ENCODE measurements around the gene BRD1. TPM values are rescaled to one million over a fixed set of nuclear protein-coding genes. Genes with fewer than 3 reads are reported as not detected.

Gene BRD1
- total RNA-seq, 1 experiment from 2014 or later, result 51.2 TPM

DNA sequence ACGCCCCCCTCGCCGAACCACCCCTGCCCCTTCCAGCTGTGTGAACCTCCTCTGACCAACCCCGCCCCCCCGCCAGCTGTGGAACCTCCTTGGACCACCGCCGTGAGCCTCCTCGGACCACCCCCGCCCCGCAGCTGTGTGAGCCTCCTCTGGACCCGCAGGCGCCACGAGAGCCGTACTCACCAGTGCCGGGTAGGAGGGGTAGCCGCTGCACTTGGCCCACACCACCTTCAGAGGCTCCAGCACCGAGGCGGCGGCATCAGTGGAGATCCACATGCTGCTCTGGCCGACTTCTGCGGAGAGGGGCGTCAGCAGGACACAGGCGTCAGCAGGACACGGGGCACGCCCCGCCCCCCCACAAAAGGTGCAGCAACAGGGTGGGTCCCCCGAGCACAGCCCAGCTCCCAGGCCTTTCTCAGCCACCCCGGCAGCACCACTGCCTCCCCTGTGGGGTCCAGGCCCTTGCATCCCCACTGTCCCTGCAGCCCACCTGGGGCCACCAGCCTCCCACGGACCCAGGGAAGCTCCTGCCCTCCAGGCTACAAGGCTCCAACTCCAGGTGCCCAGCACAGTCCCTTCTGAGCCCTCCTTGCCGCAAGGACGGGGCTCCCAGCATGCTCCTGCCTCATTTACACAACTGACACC, 51.7 kb downstream of the BRD1 start:
- Histone ChIP-seq H3K27me3 (replicated peaks; ENCODE audit: insufficient read depth, low read depth, low read length, poor library complexity) (no peaks in the 10 kb centered on the region), H3K4me3 (ENCODE audit: low read depth, low read length, poor library complexity, severe bottlenecking) (no peak overlapping the region), H3K4me1 (ENCODE audit: insufficient read depth, low read length, poor library complexity, severe bottlenecking) (peaks cover 18% of the 10 kb centered on the region), H3K36me3 (ENCODE audit: insufficient read depth, low read length, poor library complexity, severe bottlenecking) (peaks cover 60% of the 10 kb centered on the region), H3K9me3 (ENCODE audit: low read depth, low read length, poor library complexity, severe bottlenecking) (no peaks in the 10 kb centered on the region), H3K27ac (ENCODE audit: low read depth, low read length, poor library complexity, severe bottlenecking) (no peak overlapping the region)
- TF ChIP-seq, protein P1, sequence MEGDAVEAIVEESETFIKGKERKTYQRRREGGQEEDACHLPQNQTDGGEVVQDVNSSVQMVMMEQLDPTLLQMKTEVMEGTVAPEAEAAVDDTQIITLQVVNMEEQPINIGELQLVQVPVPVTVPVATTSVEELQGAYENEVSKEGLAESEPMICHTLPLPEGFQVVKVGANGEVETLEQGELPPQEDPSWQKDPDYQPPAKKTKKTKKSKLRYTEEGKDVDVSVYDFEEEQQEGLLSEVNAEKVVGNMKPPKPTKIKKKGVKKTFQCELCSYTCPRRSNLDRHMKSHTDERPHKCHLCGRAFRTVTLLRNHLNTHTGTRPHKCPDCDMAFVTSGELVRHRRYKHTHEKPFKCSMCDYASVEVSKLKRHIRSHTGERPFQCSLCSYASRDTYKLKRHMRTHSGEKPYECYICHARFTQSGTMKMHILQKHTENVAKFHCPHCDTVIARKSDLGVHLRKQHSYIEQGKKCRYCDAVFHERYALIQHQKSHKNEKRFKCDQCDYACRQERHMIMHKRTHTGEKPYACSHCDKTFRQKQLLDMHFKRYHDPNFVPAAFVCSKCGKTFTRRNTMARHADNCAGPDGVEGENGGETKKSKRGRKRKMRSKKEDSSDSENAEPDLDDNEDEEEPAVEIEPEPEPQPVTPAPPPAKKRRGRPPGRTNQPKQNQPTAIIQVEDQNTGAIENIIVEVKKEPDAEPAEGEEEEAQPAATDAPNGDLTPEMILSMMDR (conservative IDR thresholded peaks at IDR 0.05; ENCODE audit: low read depth, low read length), result no peak
- no peak for DNase-seq (ENCODE audit: low spot score)
- intact Hi-C loops (cut with micrococcal nuclease; ENCODE audit: unreplicated experiment), result no loop called here
- ChIA-PET POLR2A (ENCODE audit: low non-redundant PET) (no interaction called here), CTCF (no interaction called here)
- no TSS peak for BruUV-seq (replicated peaks)

DNA sequence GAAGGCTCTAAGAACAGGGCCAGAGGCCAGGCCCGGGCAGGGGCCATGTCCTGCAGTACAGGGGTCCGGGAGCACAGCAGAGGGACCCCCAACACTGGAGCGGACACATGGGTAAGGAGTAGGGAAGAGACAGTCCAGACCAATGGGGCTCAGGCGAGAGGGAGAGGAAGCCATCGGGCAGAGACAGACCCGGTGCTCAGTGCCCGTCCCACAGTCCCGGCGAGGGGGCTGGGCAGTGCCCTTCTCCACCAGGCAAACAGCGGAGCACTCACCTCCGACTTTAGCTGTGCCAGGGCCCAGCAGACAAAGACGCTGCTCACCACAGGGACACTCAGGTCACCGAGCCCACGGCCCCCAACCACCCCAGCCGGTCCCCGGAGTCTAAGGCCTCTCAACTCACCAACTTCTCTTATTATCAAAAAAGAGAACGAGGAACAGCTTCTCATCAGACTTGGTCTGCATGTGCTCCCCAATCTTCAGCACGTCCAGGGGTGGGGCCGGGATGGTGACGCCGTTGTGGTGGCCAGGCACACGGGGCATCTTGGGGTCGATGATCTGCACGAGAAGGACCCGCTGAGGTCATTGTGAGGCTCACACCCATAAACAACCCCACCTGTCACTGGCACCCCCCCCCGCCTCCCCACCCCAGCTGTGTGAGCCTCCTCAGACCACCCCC, 52.3 kb downstream of the BRD1 start:
- ChIA-PET POLR2A (ENCODE audit: low non-redundant PET) (no interaction called here), CTCF (no interaction called here)
- intact Hi-C loops (cut with micrococcal nuclease; ENCODE audit: unreplicated experiment), result no loop called here
- DNase-seq (ENCODE audit: low spot score), result no peak
- no TSS peak for BruUV-seq (replicated peaks)
- Histone ChIP-seq H3K36me3 (ENCODE audit: insufficient read depth, low read length, poor library complexity, severe bottlenecking) (peaks cover 60% of the 10 kb centered on the region), H3K27ac (ENCODE audit: low read depth, low read length, poor library complexity, severe bottlenecking) (no peak overlapping the region), H3K4me3 (ENCODE audit: low read depth, low read length, poor library complexity, severe bottlenecking) (no peak overlapping the region), H3K4me1 (ENCODE audit: insufficient read depth, low read length, poor library complexity, severe bottlenecking) (peaks cover 11% of the 10 kb centered on the region), H3K27me3 (replicated peaks; ENCODE audit: insufficient read depth, low read depth, low read length, poor library complexity) (no peaks in the 10 kb centered on the region), H3K9me3 (ENCODE audit: low read depth, low read length, poor library complexity, severe bottlenecking) (no peaks in the 10 kb centered on the region)
- no peak for TF ChIP-seq EZH2 (IDR thresholded peaks at IDR 0.05; ENCODE audit: borderline replicate concordance, low read depth, low read length, poor library complexity, severe bottlenecking)
- TF ChIP-seq, protein P1 (conservative IDR thresholded peaks at IDR 0.05; ENCODE audit: low read depth, low read length), result no peak

DNA sequence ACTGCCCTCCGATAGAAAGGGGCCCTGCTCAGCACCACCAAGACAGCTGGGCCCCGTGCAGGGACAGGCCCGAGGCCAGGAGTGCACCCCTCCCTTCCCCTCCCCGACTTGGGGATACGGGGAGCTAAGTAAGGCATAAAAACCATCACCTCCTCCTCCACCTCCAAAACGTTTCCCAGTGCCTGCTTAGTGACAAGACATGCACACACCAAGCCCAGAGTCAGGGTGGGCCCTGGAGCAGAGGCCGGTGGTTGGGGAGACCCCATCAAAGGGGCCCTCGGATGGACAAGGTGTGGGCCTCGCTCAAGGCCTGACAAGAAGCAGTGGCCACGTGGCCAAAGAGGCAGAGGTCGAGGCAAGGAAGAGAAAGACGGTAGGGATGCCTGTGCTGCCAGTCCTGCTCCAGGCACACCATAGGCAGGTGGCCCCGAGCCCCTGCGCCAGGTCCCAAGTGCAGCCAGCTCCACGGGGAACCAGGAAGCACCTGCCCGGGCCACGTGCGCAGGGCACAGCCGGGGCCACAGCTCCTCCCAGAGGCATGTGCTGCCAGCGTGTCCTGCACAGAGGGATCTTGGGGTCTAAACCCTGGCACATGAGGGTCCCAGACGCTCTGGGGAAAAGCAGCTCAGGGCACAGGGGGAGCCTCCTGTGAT, 53.0 kb downstream of the BRD1 start:
- peaks cover 4% of the 10 kb centered on the region for H3K4me1 ChIP-seq (ENCODE audit: insufficient read depth, low read length, poor library complexity, severe bottlenecking)
- H3K9me3 ChIP-seq (ENCODE audit: low read depth, low read length, poor library complexity, severe bottlenecking), result no peaks in the 10 kb centered on the region
- no peak overlapping the region for H3K4me3 ChIP-seq (ENCODE audit: low read depth, low read length, poor library complexity, severe bottlenecking)
- ChIA-PET CTCF (no interaction called here), POLR2A (ENCODE audit: low non-redundant PET) (no interaction called here)
- intact Hi-C loops (cut with micrococcal nuclease; ENCODE audit: unreplicated experiment), result no loop called here
- H3K36me3 ChIP-seq (ENCODE audit: insufficient read depth, low read length, poor library complexity, severe bottlenecking), result peaks cover 60% of the 10 kb centered on the region
- DNase-seq (ENCODE audit: low spot score), result no peak
- no peaks in the 10 kb centered on the region for H3K27me3 ChIP-seq (replicated peaks; ENCODE audit: insufficient read depth, low read depth, low read length, poor library complexity)
- TF ChIP-seq EZH2 (IDR thresholded peaks at IDR 0.05; ENCODE audit: borderline replicate concordance, low read depth, low read length, poor library complexity, severe bottlenecking), result no peak
- TF ChIP-seq, protein P1 (conservative IDR thresholded peaks at IDR 0.05; ENCODE audit: low read depth, low read length), result no peak
- H3K27ac ChIP-seq (ENCODE audit: low read depth, low read length, poor library complexity, severe bottlenecking), result no peak overlapping the region
- no TSS peak for BruUV-seq (replicated peaks)

Measured in A673 (cell line).